ENCODE data around the gene ARHGAP25.

Gene ARHGAP25

GRCh38 chr2:68734688-68735525 is at the start of gene ARHGAP25:
Gene ARHGAP25 (plus strand): TSS chr2:68734811. CDS start chr2:68735200, 389 bp downstream.
- DNase-seq (ENCODE audit: low read depth in 2 of 2): peak in 1 of 2 donors; percentile 34

GRCh38 chr2:68686178-68686577 is 48.4 kb upstream of the ARHGAP25 start:
- no peak for DNase-seq (ENCODE audit: low read depth in 2 of 2)

- DNase-seq (ENCODE audit: low read depth in 2 of 2): no peak
These were observed 47.6 kb upstream of the ARHGAP25 start for GRCh38 chr2:68687018-68687417.

- no peak for DNase-seq (ENCODE audit: low read depth in 2 of 2)
These were observed 44.8 kb upstream of the ARHGAP25 start for GRCh38 chr2:68689553-68690537.

GRCh38 chr2:68690851-68691250 is 43.8 kb upstream of the ARHGAP25 start:
- DNase-seq (ENCODE audit: low read depth in 2 of 2): no peak

GRCh38 chr2:68692511-68692910 is 42.1 kb upstream of the ARHGAP25 start:
- no peak for DNase-seq (ENCODE audit: low read depth in 2 of 2)

- DNase-seq (ENCODE audit: low read depth in 2 of 2): no peak
These were observed 40.7 kb upstream of the ARHGAP25 start for GRCh38 chr2:68693951-68694350.

- DNase-seq (ENCODE audit: low read depth in 2 of 2): no peak
These were observed 38.6 kb upstream of the ARHGAP25 start for GRCh38 chr2:68695971-68696370.

GRCh38 chr2:68696554-68696953 is 38.1 kb upstream of the ARHGAP25 start:
- no peak for DNase-seq (ENCODE audit: low read depth in 2 of 2)

- no peak for DNase-seq (ENCODE audit: low read depth in 2 of 2)
These were observed 35.8 kb upstream of the ARHGAP25 start for GRCh38 chr2:68698567-68699377.

GRCh38 chr2:68700560-68700959 is 34.1 kb upstream of the ARHGAP25 start:
- no peak for DNase-seq (ENCODE audit: low read depth in 2 of 2)

GRCh38 chr2:68706637-68707036 is 28.0 kb upstream of the ARHGAP25 start:
- no peak for DNase-seq (ENCODE audit: low read depth in 2 of 2)

- no peak for DNase-seq (ENCODE audit: low read depth in 2 of 2)
These were observed 26.0 kb upstream of the ARHGAP25 start for GRCh38 chr2:68708629-68709028.

GRCh38 chr2:68709421-68709911 is 25.1 kb upstream of the ARHGAP25 start:
- no peak for DNase-seq (ENCODE audit: low read depth in 2 of 2)

- no peak for DNase-seq (ENCODE audit: low read depth in 2 of 2)
These were observed 24.3 kb upstream of the ARHGAP25 start for GRCh38 chr2:68710336-68710735.

- DNase-seq (ENCODE audit: low read depth in 2 of 2): no peak
These were observed 23.9 kb upstream of the ARHGAP25 start for GRCh38 chr2:68710756-68711155.

- no peak for DNase-seq (ENCODE audit: low read depth in 2 of 2)
These were observed 19.7 kb upstream of the ARHGAP25 start for GRCh38 chr2:68714866-68715265.

- peak in 1 of 2 donors; percentile 41 for DNase-seq (ENCODE audit: low read depth in 2 of 2)
These were observed 19.1 kb upstream of the ARHGAP25 start for GRCh38 chr2:68715353-68716041.

GRCh38 chr2:68716604-68717304 is 17.9 kb upstream of the ARHGAP25 start:
- DNase-seq (ENCODE audit: low read depth in 2 of 2): no peak

- DNase-seq (ENCODE audit: low read depth in 2 of 2): no peak
These were observed 17.3 kb upstream of the ARHGAP25 start for GRCh38 chr2:68717305-68717661.

Measured in activated CD4-positive, alpha-beta T cell treated with anti-CD3 and anti-CD28 coated beads for 24 hours (primary cell).